Islet of Langerhans (tissue), 1 donor: ENCODE measurements around the gene CCDC57.
"Not testable (repeated sequence)": the region's sequence is repeated elsewhere in the genome, so short reads cannot be mapped to it uniquely, and the experiment has no call there.

Experiments
- FAIRE-seq: peaks from one replicate; lab custom pipeline; 2011; peaks lifted over from hg19 to GRCh38; lab: Jason Lieb, UNC

The CCDC57 gene

GRCh38 chr17:82201498-82201910 is 11.1 kb downstream of the CCDC57 start:
- no peak for FAIRE-seq

DNA sequence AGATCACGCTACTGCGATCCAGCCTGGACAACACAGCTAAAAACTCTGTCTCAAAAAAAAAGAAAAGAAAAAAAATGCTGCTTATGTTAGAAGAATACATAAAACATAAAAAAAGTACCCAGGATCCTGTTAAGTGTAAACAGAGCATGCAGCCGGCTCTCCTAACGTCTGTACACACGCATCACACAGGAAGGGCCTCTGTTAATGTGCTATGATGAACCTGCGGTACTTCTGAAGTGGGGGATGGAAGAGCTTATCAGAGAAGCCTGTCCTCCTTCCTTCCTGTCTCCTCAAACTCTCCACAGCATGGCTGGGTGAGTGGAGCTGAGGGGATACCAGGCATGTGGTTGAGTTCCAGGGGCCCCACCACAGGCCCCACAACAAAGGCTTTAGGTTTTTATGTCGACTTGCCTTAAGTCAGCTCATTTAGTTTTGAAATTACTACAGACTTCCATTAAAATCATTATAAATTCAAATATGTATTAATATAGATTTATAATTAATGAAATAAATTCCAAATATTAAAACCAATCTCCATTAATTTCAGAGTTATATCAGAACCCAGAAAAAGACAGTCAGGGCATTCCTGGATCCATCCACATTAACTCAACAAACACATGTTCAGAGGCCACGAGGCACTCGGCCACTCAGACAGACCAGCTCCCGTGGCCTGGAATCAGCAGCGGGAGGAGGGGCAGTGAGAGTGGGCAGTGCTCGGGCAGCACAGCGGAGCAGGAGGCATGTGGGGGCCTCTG is 11.7 kb downstream of the CCDC57 start:
- FAIRE-seq = no peak

- FAIRE-seq = no peak
Measured at GRCh38 chr17:82200135-82200534, 12.5 kb downstream of the CCDC57 start.

DNA sequence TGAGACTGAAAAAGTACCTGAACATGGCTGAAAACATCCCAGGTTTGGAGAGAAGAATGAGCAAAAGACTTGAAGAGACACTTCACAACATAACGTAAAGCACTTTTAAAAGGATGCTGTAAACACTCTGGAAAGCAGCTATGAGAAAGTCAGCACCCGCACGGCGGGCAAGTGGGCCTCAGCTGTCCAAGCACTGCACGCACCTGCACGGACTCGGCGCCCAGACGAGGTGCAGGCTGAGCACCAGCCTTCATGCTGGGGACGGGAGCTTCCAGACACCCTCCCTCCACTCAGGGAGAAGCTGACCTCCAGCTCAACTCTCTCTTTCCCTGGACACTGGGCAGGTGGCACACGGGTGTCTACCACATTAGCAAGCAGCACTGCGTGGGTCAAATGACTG is 13.1 kb downstream of the CCDC57 start:
- FAIRE-seq = no peak

DNA sequence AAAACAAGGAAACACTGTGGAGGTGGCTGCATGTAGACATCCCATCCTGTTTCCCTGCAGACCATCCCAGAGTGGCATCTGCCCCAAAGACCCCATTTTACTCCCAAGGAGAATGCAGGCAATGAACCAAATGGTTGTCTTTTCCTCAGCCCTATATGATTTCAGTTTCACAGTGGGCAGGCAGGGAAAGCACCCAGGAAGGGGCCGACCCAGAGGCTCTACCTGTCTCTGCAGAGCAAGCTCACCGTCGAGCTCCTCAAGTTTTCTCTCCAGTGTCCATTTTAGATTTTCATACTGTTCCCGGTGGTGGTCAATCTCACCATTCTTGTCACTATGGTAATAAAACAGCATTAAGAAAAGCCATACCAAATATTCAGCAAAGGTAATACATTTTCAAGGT is 14.6 kb downstream of the CCDC57 start:
- FAIRE-seq = no peak

- FAIRE-seq = no peak
Measured at GRCh38 chr17:82195675-82196672, 16.7 kb downstream of the CCDC57 start.

DNA sequence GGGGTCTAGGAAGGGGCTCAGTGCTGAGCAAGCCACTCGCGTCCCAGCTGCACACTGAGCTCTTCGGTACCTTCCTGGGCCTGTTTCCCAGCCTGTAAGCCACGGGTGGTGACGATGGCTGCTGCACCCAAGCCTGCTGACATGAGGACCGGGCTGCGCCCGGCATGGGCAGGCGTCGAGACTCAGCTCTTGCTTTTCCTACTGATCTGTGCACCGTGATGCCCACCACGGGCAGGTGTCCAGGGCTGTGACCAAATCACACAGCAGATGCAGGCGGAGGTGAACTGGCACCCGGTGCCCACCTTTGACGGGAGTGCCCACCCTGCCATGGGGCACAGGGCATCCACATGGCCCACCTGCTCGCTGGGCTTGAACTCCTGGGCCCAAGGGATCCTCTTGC is 17.9 kb downstream of the CCDC57 start:
- no peak for FAIRE-seq

DNA sequence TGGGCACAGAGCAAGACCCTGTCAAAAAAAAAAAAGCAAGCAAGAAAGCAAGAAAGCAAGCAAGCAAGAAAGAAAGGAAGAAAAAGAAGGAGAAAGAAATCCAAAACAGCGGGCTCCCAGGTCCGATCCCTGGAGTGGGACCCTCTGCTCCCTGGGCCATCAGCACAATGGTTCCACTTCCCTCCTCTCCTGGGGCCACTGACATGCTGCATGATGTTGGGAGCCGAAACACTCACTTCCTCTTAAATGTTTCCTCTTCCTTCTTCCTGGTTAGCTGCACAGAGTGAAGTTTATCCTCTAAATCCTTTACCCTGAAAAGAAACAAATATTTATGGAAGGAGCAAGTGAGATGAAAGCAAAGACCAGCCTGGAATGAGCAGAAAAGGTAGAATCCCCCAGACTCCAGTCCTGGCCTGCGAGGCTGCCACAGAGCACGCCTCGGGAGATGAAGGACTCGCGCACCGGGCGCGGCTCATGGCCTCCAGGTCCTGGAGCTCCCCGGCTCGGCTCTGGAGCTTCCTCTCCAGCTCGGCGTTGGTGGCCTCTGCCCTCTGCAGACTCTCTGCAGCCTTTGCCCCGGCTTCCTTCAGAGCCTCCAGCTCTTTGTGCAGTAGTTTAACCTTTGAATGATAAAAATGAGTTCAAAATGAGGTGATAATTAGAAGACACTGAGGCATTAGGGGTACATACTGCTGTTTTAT is 19.0 kb downstream of the CCDC57 start:
- FAIRE-seq = peak; percentile 100

- FAIRE-seq = not testable (repeated sequence)
Measured at GRCh38 chr17:82193050-82193449, 19.6 kb downstream of the CCDC57 start.

- no peak for FAIRE-seq
Measured at GRCh38 chr17:82188001-82188961, 24.4 kb downstream of the CCDC57 start.

DNA sequence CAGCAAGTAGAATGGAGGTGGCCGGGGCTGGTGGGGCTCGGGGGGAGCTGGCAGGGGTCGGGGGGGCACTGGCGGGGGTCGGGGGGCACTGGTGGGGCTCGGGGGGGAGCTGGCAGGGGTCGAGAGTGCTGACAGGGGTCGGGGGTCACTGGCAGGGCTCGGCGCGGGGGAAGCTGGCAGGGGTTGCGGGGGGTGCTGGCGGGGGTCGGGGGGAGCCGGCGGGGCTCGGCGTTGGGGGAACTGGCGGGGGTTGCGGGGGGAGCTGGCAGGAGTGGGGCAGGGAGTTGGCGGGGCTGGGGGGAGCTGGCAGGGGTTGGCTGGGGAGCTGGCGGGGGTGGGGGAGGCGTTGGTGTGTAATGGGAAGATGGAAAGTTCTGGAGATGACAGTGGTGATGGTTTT is 25.1 kb downstream of the CCDC57 start:
- no peak for FAIRE-seq

DNA sequence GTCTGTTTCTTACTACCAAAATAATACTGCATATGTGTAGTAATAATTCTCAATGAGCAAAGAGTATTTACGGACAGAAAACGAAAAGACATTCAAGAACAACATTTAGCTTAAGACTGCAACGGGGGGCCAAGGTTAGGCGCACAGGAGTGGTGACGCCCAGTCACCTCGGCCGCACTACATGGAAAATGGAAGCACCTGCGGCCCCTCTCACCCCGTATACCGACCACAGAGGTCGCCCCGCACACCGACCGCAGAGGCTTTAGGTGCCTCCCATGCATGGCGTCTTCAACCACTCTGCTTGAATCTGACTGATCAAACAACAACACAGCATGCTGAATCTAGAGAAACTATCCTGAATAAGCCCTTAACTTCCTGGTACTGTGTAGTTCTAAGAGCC is 26.4 kb downstream of the CCDC57 start:
- no peak for FAIRE-seq

- no peak for FAIRE-seq
Measured at GRCh38 chr17:82184761-82185160, 27.9 kb downstream of the CCDC57 start.

DNA sequence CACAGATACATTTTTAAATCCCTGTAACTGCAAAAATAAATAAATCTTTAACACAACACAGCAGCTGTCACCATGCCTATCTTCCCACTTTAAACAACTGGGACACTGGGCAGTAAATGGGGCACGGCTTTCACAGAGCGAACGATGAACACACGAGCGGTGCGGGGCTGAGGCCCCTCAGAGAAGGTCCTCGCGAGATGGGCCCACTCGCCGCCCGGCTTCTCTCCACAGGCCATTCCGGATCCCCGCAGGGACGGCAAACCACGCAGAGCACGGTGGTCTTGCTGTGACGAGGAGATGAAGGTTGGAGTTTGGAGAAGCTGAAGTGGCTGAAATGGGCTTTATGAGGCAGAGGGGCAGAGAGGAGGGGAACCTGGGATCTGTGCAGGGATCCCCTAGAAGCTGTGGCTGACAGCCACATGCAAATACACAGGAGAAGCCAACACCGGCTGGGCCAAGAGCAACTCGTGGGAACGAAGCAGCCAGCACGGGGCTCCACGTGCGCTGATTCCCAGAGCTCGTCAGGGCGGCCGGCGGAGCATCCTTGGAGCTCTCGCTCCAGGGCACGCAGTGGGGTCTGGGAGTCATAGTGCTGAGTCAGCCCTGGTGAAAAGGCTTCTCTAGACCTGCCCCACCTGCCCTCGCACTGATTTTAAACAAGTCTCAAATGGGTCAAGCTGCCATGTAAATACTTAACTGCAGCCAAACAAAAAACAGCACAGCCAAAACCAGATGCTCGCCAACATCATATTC is 31.7 kb downstream of the CCDC57 start:
- FAIRE-seq = no peak

DNA sequence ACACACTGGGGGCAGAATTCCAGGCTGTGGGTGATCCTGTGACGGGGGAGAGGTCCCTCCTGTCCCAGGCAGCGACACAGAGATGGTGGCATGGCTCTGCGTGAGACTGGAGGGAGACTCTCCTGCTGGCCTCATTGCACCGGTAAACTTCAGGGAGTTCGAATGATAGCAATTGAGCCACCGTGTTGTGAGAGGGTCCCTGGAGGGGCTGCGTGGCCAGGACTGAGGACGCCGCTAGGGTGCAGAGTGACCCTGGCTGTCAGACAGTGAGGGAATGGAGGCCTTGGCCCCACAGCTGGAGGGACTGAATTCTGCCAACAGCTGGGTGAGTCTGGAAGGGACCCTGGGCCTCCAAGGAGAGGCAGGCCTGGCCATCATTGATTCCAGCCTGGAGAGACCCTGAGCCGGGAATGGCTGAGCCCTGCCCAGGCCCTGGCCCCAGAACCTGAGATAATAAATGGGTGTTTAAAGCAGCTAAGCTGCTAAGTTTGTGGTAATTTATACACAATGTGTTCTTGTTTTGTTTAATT is 32.6 kb downstream of the CCDC57 start:
- FAIRE-seq = no peak

- no peak for FAIRE-seq
Measured at GRCh38 chr17:82179412-82179811, 33.2 kb downstream of the CCDC57 start.

- FAIRE-seq = no peak
Measured at GRCh38 chr17:82178499-82179261, 34.0 kb downstream of the CCDC57 start.

GRCh38 chr17:82177761-82178498 is 34.7 kb downstream of the CCDC57 start:
- FAIRE-seq = no peak

DNA sequence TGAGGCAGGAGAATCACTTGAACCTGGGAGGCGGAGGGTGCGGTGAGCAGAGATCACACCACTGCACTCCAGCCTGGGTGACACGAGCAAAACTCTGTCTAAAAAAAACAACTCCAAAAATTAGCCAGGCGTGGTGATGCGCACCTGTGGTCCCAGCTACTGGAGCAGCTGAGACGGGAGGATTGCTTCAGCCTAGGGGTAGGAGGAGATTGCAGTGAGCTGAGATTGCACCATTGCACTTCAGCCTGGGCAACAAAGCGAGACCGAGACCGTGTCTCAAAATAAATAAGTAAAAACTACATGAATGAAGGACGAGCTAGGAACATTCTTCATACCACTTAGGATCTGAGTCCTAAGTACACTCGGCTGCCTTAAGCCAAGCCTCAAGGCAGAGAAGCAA is 35.4 kb downstream of the CCDC57 start:
- peak; percentile 99 for FAIRE-seq
